GM18909 (cell line): ENCODE data around the gene PSD4.

ENCODE experiments used
- ATAC-seq: cut with Tn5 transposase; IDR thresholded peaks from one replicate; pipeline ENCODE4 v1.9.1; 2021; ENCODE audit warnings: mild to moderate bottlenecking; ENCODE audit not compliant: unreplicated experiment, poor library complexity

The PSD4 gene

DNA sequence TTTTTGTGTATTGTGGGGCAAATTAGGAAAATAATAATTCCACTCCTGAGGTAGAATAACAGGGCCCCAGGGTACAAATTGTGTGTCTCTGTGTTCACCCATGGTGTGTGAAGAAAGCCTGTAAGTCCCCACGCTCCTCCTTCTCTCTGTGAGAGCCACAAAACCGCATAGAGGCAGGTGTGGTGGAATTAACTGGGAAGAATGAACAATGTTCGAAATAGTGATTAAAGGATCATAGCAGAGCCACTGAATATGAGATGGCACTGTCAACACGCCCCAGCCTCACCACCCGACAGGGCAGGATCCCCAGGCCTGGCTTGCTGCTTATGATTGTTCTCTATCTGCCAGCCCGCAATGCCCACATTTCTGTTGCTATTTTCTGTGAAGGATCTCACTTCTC is 32.3 kb upstream of the PSD4 start:
- no peak for ATAC-seq

GRCh38 chr2:113142290-113142689 is 31.5 kb upstream of the PSD4 start:
- no peak for ATAC-seq

- no peak for ATAC-seq
These were observed 29.5 kb upstream of the PSD4 start for GRCh38 chr2:113144259-113144658.

- ATAC-seq: no peak
These were observed 24.9 kb upstream of the PSD4 start for GRCh38 chr2:113148606-113149552.

DNA sequence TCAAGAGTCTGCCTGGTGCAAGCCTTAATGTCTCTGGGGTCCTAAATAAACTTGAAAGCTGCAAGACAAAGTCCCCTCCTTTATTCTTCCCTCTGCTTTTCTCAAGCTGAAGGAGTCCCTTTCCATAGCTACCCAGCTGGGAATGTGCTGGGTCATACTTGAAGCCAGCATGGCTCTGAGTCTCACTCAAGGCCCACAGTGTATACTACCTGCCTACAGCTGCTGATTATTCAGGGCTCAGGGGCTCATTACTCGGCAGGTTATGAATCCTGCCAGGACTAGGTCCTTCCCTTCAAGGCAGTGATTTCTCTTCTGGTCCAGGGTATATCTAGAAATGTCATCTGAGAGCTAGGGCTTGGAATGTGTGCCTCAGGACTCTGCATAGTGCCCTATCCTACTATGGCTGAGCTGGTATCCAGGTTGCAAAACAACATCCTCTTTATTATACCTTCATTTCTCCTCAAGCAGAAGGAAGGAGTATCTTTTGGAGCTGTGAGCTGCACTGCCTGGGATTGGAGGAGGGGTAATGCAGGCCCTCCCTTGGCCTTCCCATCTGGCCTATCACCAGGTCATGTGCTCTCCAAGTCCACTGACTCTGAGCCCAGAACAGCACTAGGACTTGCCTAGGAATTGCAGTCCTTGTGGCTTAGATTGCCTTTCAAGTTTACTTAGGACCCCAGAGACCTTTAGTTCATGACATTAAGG is 24.1 kb upstream of the PSD4 start:
- ATAC-seq: no peak

- ATAC-seq: no peak
These were observed 23.5 kb upstream of the PSD4 start for GRCh38 chr2:113150258-113150601.

DNA sequence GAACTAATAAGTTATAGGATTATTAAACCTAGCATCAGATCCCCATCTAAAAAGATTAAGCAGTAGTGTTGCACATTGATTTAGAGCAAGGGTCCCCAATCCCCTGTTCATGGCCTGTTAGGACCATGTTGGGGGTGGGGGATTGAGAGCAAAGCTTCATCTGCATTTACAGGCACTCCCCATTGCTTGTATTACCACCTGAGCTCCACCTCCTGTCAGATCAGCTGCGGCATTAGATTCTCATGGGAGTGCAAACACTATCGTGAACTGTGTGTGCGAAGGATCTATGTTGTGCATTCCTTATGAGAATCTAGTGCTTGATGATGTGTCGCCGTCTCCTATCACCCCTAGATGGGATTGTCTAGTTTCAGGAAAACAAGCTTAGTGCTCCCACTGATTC is 18.4 kb upstream of the PSD4 start:
- ATAC-seq: no peak

- ATAC-seq: no peak
These were observed 17.3 kb upstream of the PSD4 start for GRCh38 chr2:113156278-113157117.

- ATAC-seq: peak; percentile 81
These were observed 16.5 kb upstream of the PSD4 start for GRCh38 chr2:113157118-113157896.

DNA sequence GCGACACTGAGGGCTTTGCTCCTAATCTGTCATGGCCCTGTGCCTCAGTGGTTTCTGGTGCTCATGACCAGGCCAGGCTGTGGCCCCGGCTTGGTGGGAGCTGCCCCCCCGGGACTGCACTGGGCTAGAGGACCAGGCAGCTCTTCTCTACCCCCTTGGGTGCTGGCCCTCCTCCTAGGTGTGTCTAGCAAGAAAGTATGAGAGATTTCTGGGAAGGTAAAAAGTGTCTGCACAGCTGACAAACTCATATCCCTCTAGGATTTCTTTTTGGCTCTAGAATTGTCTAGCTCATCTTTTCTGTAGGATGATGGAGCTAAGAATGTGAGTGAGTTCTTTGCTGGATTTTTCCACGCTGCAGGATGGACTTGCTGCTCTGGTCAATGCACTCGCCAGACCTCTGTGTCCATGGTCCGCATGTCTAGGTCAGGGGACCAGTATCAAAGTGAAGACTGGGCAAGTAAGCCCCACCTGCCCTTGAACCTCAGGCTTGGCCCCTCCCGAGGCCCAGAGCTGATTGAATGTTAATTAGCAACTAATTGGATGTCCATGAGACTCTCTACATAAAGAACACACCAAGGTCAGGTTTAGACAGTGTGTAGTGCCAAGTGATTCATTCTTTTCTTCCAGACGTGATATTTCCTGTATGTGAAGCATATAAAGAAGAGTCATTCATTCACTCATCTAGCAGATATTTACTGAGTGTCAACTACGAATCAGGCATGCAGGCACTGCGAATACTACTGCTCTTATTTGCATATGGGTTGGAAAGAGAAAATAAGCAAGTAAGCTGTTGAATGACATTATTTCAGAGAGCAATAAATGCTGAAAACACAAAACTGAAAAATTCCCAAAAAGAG is 15.6 kb upstream of the PSD4 start:
- ATAC-seq: peak; percentile 21

DNA sequence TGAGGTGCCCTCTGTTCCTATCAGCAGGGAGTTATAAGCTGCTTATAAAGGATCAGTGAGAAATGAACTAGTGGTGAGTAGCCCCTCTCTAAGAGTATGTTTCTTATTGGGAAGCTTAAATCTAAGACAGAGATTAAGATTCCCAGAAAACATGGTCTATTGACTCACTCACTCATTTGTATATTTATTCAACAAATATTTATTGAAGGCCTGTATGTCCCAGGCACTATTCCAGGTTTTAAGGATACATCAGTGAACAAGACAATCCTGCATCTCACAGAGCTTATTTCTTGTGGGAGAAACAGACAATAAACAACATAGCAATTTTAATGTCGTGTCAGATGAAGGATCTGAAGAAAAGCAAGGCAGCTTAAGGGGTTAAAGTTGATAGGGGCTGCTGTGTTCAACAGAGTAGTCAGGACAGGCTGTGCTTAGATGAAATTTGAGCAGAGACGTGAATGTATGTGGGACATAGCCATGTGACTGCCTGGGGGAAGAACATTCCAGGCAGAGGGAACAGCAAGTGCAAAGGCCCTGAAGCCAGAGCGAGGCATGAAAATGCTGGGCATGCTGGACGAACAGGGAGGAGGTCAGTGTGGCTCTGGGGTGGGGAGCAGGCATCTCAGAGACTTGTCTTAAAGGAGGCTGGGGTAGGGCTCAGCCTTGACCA is 14.8 kb upstream of the PSD4 start:
- no peak for ATAC-seq

DNA sequence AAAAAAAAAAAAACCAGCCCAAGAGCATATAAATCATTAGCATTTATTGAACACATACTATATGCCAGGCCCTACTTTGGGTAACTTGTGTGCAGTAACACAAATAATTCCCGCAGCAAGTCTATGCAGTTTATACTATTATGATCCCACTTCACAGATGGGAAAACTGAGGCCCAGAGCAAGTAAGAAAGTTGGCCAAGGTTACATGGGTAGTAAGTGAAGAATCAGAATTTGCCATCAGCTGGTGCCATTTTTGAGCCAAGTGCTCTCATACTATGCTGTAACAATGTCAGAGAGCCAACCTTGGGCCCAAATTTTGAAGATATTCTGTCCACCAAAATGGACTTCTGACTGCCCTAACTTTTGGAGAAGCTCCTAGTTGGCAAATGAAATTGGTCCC is 13.5 kb upstream of the PSD4 start:
- no peak for ATAC-seq

DNA sequence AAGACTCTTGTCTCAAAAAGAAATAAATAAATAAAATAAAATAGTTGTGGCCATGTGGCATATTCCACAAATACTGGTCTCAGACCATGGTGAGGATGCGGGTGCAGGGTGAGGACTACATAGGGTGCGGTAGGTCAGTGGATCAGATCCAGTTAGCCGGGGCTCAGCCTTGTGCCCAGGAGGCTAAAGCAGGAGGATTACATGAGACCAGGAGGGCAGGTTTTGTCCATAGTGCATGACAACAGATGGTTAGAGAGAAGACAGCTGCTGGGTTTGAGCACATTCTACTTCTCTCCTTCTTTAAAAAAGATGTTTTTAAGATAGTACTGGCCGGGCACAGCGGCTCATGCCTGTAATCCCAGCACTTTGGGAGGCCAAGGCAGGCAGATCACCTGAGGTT is 12.8 kb upstream of the PSD4 start:
- no peak for ATAC-seq

GRCh38 chr2:113162173-113162572 is 11.6 kb upstream of the PSD4 start:
- ATAC-seq: no peak

DNA sequence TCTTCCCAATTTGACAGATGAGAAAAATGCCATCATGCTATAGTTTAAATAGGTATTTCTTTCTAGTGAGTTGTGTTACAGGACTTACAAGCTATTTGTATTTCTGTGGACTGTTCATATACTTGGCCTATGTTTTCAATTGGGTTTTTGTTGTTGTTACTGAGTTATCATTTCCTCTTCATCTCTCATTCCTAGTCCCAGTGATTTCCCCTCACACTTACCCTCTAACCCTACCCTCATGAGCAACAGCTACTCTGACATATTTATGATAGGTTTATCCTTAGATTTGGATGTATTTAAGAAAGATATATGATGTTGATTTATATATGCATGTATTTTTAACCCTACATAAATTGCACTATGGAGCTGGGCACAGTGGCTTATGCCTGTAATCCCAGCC is 10.9 kb upstream of the PSD4 start:
- no peak for ATAC-seq

GRCh38 chr2:113164215-113164929 is 9.4 kb upstream of the PSD4 start:
- ATAC-seq: no peak

GRCh38 chr2:113164930-113165585 is 8.7 kb upstream of the PSD4 start:
- ATAC-seq: no peak
